Esophagus squamous epithelium (tissue), 5 donors: Measurements from ENCODE around the gene SBNO2. TPM values are rescaled to one million over a fixed set of nuclear protein-coding genes. Genes with fewer than 3 reads are reported as not detected.

Experiments used
- DNase-seq: peaks from one replicate; lab custom pipeline; 2025; lab: John Stamatoyannopoulos, UW
- H3K27ac ChIP-seq, 4 donors: fragments of 200-600 bp; sonication (generic); one replicate each; pipeline ENCODE4 v1.5.1; 2016 to 2019; ENCODE audit warnings: mild to moderate bottlenecking in 1 of 4
- H3K27me3 ChIP-seq, 4 donors: fragments of 200-600 bp; sonication (generic); 1 replicate in 3 of 4; 2 replicates in 1 of 4; pipeline versions ENCODE4 v1.5.1 to v1.6.0; 2017 to 2021; ENCODE audit warnings: antibody characterized with exemption in 1 of 4
- H3K36me3 ChIP-seq, 3 donors: fragments of 200-600 bp; sonication (generic); one replicate each; pipeline ENCODE4 v1.5.1; 2016 to 2019
- H3K4me1 ChIP-seq, 3 donors: fragments of 200-600 bp; sonication (generic); one replicate each; pipeline ENCODE4 v1.5.1; 2017 to 2019
- H3K4me3 ChIP-seq, 4 donors: fragments of 200-600 bp; sonication (generic); 1 replicate in 3 of 4; 2 replicates in 1 of 4; pipeline ENCODE4 v1.5.1; 2016 to 2019; ENCODE audit warnings: mild to moderate bottlenecking in 2 of 4, moderate library complexity in 1 of 4
- H3K9me3 ChIP-seq, 3 donors: fragments of 200-600 bp; sonication (generic); one replicate each; pipeline ENCODE4 v1.5.1; 2016 to 2019
- POLR2A ChIP-seq, 4 donors: fragments of 450-650 bp; IDR thresholded peaks; one replicate each; pipeline ENCODE4 v1.6.1; 2017; ENCODE audit warnings: antibody characterized with exemption in 4 of 4, mild to moderate bottlenecking in 4 of 4, moderate library complexity in 3 of 4
- WGBS, 2 donors: methylation state at CpG; one replicate each; pipeline ENCODE4 v1.1.5; 2018; 5-methylcytosine and 5-hydroxymethylcytosine counted together
- intact Hi-C: fragments of 100-400 bp; cut with DNase I; formaldehyde crosslinking; loops from one replicate; pipeline ENCODE4 v1.15.0; 2022
- total RNA-seq, 4 donors: library from RNA; depleted of rRNA; stranded (reverse); fragments of >200 nt; gene quantifications; one replicate each; pipeline ENCODE4 v1.1.0, GENCODE V29; 2016
- TF ChIP-seq, protein P1 (sequence below), 6 experiments: fragments of 450-650 bp in 4 of 6; fragments of 200-600 bp in 2 of 6; sonication (generic) in 2 of 6; IDR thresholded peaks; one replicate each; pipeline ENCODE4 v1.5.1; 2016 to 2019; ENCODE audit warnings: antibody characterized with exemption in 6 of 6, mild to moderate bottlenecking in 4 of 6, moderate library complexity in 4 of 6
- donor health status: DM: yes; HTN: yes; CAD: no.

SBNO2 gene
- total RNA-seq, 4 donors from 2014 or later = 31.3 to 84.3 (median 68.3) TPM

DNA sequence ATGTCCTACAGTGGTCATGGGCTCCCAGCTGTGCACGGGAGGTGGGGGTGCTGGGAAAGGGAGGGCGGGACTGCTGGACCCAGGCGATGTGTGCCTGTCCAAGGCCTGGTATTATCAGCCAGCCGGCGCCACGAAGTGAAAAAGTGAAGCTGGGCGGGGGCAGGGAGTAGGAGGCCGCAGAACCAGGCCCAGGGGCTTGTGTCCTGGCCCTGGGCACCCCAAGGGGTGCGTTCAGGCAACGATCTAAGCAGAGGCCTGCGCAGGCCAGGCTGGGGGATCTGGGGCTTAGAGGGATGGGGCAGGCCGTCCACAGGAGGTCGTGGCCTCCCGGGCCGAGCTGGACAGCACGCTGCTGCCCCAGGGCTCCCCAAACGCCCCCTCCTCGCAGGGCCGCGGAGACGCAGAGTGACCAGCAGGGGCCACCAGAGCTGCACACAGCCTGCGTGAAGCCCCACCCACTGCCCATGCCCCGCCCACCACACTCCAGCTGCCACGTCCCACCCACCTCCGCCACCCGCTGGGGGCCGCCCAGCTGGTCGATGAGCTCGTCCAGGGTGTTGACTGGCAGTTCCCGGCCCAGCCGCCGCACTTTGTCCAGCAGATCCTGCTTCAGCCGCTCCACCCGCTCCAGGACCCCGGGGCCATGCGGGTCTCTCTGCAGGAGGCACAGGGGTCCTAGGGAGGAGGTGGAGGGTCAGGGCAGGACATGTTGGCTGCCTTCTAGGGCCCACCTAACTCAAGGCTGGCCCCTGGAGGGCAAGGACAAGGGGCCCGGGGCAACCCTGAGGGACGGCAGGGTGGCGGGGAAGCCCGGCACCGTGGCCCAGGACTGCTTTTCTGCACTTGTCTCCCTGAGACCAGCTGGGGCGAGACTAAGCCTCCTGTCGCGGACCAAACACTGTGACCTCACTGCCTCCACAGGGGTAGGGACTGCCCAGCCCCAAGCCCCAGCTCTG, 60.8 kb downstream of the SBNO2 start:
- intact Hi-C loops = loop anchor here (5.0 to 10.0 kb wide), 2 partner anchors 51 to 79 kb away; no protein-coding TSS in a partner anchor
- Histone ChIP-seq H3K27me3 (no peaks in the 10 kb centered on the region), H3K4me3 (peak overlapping the region in 1 of 4 donors; percentile 22), H3K36me3 (peaks cover 66 to 99% (median 84%) of the 10 kb centered on the region in 3 donors), H3K27ac (peak overlapping the region; percentile 73 to 91 (median 84)), H3K4me1 (peaks cover 30 to 71% (median 32%) of the 10 kb centered on the region in 3 donors), H3K9me3 (no peaks in the 10 kb centered on the region)
- TF ChIP-seq, protein P1, sequence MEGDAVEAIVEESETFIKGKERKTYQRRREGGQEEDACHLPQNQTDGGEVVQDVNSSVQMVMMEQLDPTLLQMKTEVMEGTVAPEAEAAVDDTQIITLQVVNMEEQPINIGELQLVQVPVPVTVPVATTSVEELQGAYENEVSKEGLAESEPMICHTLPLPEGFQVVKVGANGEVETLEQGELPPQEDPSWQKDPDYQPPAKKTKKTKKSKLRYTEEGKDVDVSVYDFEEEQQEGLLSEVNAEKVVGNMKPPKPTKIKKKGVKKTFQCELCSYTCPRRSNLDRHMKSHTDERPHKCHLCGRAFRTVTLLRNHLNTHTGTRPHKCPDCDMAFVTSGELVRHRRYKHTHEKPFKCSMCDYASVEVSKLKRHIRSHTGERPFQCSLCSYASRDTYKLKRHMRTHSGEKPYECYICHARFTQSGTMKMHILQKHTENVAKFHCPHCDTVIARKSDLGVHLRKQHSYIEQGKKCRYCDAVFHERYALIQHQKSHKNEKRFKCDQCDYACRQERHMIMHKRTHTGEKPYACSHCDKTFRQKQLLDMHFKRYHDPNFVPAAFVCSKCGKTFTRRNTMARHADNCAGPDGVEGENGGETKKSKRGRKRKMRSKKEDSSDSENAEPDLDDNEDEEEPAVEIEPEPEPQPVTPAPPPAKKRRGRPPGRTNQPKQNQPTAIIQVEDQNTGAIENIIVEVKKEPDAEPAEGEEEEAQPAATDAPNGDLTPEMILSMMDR (IDR thresholded peaks at IDR 0.05) = peak; percentile 83 to 92 (median 87)
- TF ChIP-seq POLR2A (IDR thresholded peaks at IDR 0.05) = peak in 1 of 4 donors; percentile 11
- peak; percentile 69 for DNase-seq
- 73% methylated on average over 6 of the region's 44 CpGs; no CpG with 5 or more reads in 1 of the 2 donors for WGBS, 2 donors

DNA sequence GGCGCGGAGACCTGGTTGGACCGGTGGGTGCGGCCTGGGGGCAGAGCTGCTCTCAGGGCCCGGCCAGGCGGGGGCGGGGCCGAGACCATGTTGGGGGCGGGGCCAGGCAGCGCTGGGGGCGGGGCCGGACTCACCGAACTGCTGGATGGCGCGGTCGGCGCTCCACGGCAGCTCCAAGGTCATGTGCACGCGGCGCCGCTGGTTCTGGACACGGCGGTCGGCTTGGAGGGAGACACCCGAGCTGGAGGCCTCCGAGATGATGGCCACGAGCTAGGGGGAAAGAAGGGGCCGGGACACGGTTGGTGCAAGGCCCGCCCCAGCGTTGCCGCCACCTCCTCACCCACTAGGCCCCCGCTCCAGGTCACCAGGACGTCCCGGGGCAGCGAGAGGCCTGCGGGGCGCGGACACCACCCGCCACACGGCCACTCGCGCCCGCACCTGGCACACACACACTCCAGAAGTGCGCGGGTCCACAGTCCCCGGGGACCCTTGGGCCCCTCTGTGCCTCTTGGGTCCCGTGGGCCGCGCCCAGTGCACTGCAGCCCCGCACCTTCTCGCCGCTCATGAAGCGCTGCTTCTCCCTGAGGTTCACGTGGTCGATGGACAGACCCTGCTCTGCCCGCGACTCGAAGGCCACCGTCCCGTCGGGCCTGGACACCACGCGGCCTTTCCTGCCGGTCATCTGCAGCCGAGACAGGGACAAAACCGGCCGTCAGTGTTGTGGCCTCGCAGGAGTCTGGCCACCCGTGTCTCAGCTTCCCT, 61.6 kb downstream of the SBNO2 start:
- no peak overlapping the region for H3K4me3 ChIP-seq
- 40 to 76% methylated on average over 1 to 18 of the region's 71 CpGs for WGBS, 2 donors
- no peak for DNase-seq

DNA sequence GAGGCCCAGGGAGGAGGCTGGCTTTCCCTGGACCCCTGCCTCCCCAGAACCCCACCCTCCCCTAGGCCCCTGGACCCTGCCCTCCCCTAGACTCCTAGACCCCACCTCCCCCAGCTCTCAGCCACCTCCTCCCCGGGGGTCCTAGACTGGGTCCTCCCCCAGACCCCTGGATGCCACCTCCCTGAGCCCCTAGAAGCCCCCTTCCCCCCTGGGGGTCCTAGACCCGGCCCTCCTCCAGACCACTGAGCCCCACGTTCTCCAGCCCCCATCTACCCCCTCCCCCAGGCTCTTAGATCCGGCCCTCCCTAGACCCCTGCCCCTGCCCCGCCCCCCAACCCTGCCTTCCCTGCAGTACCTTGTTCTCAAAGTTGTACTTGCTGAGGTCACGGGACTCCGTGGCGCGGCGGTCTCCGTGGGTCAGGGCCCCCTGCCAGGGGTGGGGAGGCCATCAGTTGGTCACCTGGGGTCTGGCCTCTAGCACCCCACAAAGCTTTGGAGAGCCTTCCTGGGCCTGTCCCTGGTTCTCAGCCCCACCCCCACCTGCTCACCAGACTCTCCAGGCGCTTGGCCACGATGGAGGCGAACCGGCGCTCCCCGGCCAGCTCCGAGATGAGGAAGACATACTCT, 62.3 kb downstream of the SBNO2 start:
- intact Hi-C loops = loop anchor here (5.0 to 10.0 kb wide), 2 partner anchors 53 to 81 kb away; no protein-coding TSS in a partner anchor
- no peak for DNase-seq
- H3K36me3 ChIP-seq = peaks cover 64 to 99% (median 76%) of the 10 kb centered on the region in 3 donors
- no peaks in the 10 kb centered on the region for H3K9me3 ChIP-seq
- peaks cover 36 to 70% (median 41%) of the 10 kb centered on the region in 3 donors for H3K4me1 ChIP-seq
- H3K27me3 ChIP-seq = no peaks in the 10 kb centered on the region
- peak overlapping the region; percentile 73 to 91 (median 84) for H3K27ac ChIP-seq
- H3K4me3 ChIP-seq = no peak overlapping the region
- TF ChIP-seq, protein P1 (IDR thresholded peaks at IDR 0.05) = no peak
- TF ChIP-seq POLR2A (IDR thresholded peaks at IDR 0.05) = no peak
- WGBS, 2 donors = 100% methylated on average over 1 of the region's 18 CpGs; no CpG with 5 or more reads in 1 of the 2 donors

More for the DNA sequence above, 61.6 kb downstream of the SBNO2 start:
- H3K4me1 ChIP-seq = peaks cover 30 to 70% (median 34%) of the 10 kb centered on the region in 3 donors
- peaks cover 68 to 99% (median 82%) of the 10 kb centered on the region in 3 donors for H3K36me3 ChIP-seq
- TF ChIP-seq POLR2A (IDR thresholded peaks at IDR 0.05) = no peak
- TF ChIP-seq, protein P1 (IDR thresholded peaks at IDR 0.05) = no peak
- no peaks in the 10 kb centered on the region for H3K27me3 ChIP-seq
- H3K9me3 ChIP-seq = no peaks in the 10 kb centered on the region
- H3K27ac ChIP-seq = peak overlapping the region; percentile 73 to 91 (median 84)
- intact Hi-C loops = loop anchor here (5.0 to 10.0 kb wide), 2 partner anchors 52 to 80 kb away; no protein-coding TSS in a partner anchor

DNA sequence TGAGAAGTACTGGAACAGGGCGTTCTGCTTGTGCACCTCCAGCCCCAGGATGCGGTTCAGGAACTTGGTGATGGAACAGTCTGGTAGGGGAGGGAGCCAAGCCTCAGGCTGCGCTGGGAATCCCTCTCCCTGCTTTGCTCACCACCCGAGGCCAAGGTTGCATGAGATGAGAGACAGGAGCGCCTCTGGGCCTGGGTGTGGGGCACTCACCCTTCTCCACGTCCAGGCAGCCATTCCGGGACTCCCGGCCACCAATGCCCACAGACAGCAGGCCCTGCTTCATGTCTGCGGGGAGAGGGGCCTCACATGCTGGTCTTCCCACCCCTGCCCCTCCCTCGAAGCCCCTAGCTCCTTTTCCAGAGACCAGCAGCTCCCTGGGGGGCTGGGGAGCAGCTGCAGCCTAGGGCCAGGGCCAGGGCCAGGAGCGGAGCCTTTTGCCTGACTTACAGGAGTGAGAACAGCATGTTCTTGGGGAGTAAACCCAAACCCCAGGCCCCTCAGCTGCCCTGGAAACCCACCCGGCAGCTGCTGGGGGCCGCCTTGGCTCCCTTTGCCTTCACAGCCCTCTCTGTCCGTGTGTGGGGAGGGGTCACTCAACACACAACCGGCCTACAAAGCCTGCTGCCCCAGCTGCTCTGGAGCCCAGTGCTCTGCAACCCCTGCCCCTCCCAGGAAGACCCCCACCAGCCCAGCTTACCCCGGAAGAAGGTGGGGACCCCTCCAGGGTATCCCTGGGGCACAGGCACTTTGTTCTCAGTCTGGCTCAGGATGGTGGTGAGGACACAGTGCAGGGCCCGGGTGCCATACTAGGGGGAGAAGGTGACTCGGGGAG, 63.0 kb downstream of the SBNO2 start:
- Histone ChIP-seq H3K36me3 (peaks cover 57 to 99% (median 74%) of the 10 kb centered on the region in 3 donors), H3K4me3 (no peak overlapping the region), H3K9me3 (no peaks in the 10 kb centered on the region), H3K4me1 (peaks cover 43 to 76% (median 48%) of the 10 kb centered on the region in 3 donors), H3K27me3 (no peaks in the 10 kb centered on the region), H3K27ac (peak overlapping the region; percentile 73 to 91 (median 84))
- no peak for TF ChIP-seq POLR2A (IDR thresholded peaks at IDR 0.05)
- TF ChIP-seq, protein P1 (IDR thresholded peaks at IDR 0.05) = no peak
- DNase-seq = no peak
- intact Hi-C loops = loop anchor here (5.0 to 10.0 kb wide), 2 partner anchors 54 to 81 kb away; no protein-coding TSS in a partner anchor
- WGBS, 2 donors = 51 to 68% methylated on average over 6 to 9 of the region's 18 CpGs
